HG02840 (cell line): ENCODE results near the gene NAV2.
"Not testable (repeated sequence)": the region's sequence is repeated elsewhere in the genome, so short reads cannot be mapped to it uniquely, and the experiment has no call there.

Experiments
- ATAC-seq: cut with Tn5 transposase; IDR thresholded peaks from one replicate; pipeline ENCODE4 v1.9.1; 2021; ENCODE audit warnings: mild to moderate bottlenecking, moderate library complexity, moderate number of reproducible peaks; ENCODE audit not compliant: unreplicated experiment, low FRiP score

Gene NAV2

GRCh38 chr11:19959648-19960059 lies 247.0 kb downstream of the NAV2 start:
- no peak for ATAC-seq

DNA sequence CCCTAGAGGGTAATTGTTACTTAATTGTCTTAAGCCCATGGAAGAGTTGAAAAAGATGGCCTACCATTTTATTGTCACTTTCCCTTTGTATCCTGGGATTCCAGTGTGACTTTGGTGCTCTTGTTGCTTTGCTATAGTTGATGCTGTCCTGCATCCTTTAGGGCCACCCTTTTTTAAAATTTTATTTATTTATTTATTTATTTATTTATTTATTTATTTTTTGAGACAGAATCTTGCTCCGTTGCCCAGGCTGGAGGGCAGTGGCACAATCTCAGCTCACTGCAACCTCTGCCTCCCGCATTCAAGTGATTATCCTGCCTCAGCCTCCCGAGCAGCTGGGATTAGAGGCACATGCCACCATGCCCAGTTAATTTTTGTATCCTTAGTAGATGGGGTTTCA lies 247.8 kb downstream of the NAV2 start:
- not testable (repeated sequence) for ATAC-seq

DNA sequence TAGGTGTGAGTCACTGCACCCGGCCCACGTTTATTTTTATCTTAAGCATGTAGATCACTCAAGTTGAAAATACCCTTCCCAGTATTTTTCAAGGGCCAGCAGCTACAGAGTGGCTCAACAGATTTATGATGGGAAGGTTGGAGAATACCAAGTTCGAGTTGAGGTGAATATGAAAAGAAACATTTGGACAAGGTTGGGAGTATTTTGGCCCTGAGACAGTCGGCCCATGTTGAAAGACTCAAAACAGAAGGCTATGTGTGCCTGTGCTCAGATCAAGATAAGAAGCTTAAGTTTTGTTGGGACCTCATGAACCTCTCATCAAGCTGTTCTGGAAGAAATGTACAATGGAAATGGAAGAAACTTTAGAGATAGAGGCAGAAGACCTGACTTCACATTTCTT lies 248.6 kb downstream of the NAV2 start:
- ATAC-seq = no peak

GRCh38 chr11:19962053-19962800 lies 249.6 kb downstream of the NAV2 start:
- ATAC-seq = no peak

DNA sequence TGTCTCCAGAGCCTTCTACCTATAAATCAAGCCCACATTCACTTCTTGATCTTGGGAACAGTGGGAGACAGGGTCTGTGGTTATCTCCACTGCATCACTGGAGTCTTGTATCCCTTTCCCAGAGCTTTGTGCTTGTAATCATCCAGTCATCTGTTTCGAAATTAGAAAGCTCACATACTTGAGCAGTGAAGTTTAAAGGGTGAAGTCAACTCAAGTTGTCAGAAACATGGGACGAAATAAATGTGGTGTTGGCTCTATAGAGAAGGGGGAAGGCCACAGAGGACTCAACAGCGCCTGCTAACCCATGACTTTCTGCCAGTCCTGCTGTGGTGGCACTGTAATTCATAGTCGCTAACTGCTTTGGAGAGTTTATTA lies 250.2 kb downstream of the NAV2 start:
- no peak for ATAC-seq

GRCh38 chr11:19963697-19964387 lies 251.2 kb downstream of the NAV2 start:
- ATAC-seq = no peak

- ATAC-seq = no peak
Observed at GRCh38 chr11:19966441-19966840, 253.8 kb downstream of the NAV2 start.

- ATAC-seq = no peak
Observed at GRCh38 chr11:19966927-19967326, 254.3 kb downstream of the NAV2 start.

GRCh38 chr11:19967787-19968186 lies 255.2 kb downstream of the NAV2 start:
- ATAC-seq = no peak

DNA sequence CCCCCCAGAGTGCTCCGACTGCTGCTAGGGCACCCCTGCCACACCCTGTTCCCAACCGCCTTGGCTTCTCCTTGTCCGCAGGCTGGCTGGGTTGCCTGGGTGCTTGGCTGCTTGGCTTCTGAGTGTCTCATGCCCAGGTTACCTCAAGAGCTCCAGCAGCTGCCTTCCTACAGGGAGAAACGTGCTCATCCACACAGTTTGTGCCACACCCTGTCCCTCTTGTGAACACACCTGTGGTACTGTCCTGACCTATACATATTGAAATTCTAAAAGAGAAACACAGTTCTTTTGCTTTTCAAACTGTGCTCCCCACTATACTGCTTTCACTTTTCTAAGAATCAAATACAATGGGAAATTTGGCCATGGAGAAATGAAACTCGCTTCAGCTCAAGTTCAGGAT lies 256.2 kb downstream of the NAV2 start:
- no peak for ATAC-seq

DNA sequence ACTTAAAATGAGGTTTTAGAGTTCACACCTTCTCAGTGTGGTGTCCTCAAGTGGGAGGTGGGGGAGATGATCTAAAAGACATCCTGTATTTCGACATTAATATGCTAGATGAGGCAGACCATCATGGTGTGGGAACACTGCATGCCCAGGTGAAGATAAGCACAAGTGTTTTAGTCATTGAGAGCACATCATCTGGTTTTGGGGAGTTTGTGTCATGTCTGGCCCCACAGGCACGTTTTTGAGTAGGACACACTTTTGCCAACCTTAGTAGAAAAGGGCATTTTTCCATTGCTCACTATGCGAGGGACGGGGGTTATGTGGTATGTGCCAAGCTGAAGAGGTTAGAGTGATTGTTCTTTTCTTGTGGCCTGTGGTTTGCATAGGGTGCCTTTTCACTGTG lies 258.3 kb downstream of the NAV2 start:
- ATAC-seq = no peak

- ATAC-seq = no peak
Observed at GRCh38 chr11:19972091-19972490, 259.5 kb downstream of the NAV2 start.

DNA sequence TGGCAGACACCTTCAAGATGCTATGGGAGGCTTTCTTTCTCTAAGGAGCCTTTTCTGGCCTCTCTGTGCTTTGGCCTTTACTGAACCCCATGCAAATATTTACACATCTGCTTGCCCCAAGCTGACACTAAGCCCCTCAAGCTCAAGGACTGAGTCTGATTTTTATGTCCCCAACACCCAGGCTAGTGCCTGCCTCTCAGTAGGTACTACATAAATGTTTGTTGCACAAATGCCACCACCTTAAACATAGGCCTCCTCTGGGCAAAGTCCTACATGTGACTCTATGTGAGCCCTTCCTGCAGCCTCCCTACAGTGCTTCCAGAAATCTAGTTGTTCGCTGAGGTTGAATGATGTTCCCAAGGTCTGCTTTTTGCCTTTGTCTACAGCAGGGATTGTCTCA lies 260.0 kb downstream of the NAV2 start:
- ATAC-seq = no peak

GRCh38 chr11:19973136-19973635 lies 260.5 kb downstream of the NAV2 start:
- ATAC-seq = no peak

DNA sequence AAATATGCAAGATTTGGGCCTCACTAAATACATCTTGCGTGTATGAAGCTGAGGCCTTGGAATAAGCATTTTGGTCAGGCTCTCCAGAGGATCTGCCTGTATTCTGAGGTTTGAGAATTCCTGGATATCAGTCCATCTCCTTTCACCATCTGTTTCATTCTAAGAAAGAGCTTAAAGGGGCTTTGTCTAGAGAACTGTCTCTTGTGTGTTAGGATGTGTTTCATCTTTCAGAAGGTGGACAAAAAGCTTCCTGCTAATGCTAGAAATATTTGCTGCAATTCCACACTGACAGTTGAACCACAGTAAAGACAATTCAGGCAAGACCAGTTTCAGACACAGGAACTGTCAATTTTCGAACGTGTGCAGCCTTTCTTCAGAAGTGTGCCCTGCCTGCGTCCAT lies 262.2 kb downstream of the NAV2 start:
- ATAC-seq = no peak

GRCh38 chr11:19975414-19975990 lies 262.9 kb downstream of the NAV2 start:
- no peak for ATAC-seq

DNA sequence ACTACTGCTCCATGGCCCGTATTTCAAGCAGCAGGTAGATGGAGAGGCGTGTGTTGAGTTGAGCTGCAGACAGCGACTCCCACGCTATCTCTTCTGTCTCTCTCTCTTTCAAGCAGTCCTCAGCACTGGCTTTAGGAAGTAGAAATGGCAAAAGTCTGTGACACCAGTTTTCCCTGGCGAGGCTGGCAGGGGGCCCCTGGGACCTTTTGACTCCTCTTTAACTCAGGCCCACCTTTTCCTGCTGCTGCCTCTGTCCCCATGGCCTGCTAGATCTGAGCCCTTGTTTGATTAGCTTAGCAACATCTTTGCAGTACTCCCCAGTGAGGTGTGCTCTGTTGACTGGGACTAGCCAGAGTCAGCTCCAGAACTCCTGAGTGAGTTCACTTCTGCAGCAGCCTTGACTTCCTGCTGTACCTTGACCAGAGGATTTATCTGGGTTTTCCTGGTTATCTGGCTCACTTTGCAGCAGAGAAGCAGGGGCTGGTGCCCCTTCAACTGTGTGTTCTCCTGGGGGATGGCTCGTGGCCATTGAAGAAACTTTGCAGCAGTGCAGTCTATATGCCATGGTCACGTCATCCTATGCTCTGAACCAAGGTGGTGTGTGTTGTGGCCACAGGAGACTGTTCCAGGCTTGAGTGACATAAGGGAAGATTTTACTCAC lies 263.8 kb downstream of the NAV2 start:
- ATAC-seq = no peak

DNA sequence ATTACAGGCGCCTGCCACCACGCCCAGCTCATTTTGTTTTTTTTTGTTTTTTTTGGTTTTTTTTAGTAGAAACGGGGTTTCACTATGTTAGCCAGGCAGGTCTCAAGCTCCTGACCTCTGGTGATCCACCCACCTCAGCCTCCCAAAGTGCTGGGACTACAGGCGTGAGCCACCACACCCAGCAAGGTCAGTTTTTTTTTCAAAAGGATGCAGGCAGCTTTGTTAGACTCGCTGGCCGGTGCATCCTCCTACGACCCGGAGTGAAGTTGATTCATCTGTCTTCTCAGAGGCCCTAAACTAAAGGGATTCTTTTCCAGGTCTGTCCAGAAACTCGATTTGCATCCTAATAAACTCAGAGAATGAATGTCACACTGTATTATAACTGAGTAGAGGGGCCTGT lies 265.3 kb downstream of the NAV2 start:
- ATAC-seq = no peak

GRCh38 chr11:19978668-19979518 lies 266.3 kb downstream of the NAV2 start:
- ATAC-seq = peak; percentile 71

DNA sequence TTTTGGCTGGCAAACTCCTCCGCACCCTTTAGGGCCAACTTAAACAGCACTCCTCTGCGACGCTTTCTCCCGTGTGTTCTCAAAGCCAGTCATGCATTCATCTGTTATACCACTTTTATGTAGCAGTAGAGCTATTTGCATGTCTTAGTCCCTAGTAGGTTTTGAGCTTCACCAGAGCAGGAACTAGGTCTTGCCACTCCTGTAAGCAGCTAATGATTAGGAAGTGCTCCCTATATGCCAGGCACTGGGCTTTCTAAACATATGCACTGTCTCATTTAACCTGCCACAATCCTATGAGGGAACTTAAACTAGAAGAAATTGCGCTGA lies 266.8 kb downstream of the NAV2 start:
- ATAC-seq = peak; percentile 51
